Activated CD4-positive, alpha-beta T cell treated with anti-CD3 and anti-CD28 coated beads for 24 hours (primary cell): ENCODE data around the gene CENPF.
"Not testable (repeated sequence)": the region's sequence is repeated elsewhere in the genome, so short reads cannot be mapped to it uniquely, and the experiment has no call there.

ENCODE experiments used
- DNase-seq, 2 donors: peaks; one replicate each; pipeline ENCODE4 v3.0.0-alpha.2; 2020; ENCODE audit warnings: low read depth in 2 of 2

Gene CENPF

GRCh38 chr1:214658785-214659184 lies 55.8 kb downstream of the CENPF start:
- DNase-seq: no peak

DNA sequence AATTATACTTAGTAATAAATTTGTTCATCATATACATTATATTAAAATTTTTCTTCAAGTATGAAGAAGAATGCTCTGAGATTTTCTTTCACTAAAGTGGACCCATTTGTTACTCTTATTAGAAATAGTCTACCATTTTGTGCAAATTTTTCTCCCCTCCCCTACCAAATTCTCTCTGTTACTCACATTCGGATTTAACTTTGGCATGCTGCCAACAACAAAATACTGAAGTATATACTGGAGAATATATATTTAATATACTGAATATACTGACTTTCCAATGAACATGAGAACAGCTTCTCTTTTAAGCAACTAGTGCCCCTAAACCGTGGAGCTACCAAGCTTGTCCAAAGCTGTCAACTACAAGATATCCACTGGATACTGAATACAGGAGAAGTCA lies 57.2 kb downstream of the CENPF start:
- no peak for DNase-seq

DNA sequence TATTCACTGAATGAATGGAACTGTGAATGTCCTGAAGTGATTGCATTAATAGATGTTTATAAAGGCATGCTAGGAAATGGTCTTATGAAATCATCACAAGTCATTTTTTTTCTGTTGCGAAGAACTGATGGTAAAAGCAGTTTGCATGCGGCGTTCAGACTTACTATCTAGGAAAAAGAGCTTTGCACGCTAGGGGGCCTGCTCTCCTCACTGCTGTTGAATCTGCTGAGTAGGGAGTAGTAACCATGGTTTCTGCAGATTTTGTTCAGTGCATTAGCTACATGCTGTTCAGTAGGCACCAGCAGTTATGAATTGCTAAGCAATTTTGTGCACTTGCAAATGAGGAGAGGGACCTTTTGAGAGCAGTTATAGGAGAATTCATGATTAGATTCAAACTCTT lies 57.9 kb downstream of the CENPF start:
- no peak for DNase-seq

GRCh38 chr1:214662223-214662785 lies 59.3 kb downstream of the CENPF start:
- no peak for DNase-seq

DNA sequence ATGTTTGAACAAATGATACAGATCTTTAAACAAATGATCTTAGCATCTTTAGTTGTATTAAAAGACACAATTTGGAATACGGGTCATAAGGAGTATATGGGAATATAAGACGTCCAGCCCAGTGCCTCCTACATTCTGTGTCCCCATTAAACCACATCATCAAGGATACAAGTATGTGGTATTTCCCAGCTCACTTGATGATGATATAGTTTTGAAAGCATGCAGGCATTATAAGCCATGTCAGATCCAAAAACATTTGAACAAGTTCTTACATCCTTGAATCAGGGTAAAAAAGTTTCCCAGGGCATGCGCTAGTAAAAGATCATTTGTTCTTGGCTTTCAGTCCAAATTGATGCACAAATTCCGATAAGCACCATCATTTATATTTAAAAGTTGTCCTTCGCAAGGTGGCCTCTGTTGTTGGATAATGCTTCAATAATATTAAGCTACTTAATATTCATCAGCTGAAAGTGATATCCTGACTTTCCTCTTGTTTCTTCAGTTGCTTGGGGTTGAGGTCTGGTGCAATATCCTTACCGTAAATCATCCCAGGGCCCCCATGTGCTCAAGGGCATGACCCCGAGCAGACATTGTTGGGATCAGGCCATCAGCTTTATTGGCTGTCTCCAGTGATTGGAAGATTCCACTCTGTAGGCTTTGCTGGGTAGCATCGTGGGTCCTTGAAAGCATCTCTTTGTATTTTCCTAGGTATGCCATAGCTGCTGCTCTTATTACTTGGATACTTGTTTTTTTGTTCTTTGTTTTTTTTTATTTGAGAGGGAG lies 61.8 kb downstream of the CENPF start:
- DNase-seq: no peak

DNA sequence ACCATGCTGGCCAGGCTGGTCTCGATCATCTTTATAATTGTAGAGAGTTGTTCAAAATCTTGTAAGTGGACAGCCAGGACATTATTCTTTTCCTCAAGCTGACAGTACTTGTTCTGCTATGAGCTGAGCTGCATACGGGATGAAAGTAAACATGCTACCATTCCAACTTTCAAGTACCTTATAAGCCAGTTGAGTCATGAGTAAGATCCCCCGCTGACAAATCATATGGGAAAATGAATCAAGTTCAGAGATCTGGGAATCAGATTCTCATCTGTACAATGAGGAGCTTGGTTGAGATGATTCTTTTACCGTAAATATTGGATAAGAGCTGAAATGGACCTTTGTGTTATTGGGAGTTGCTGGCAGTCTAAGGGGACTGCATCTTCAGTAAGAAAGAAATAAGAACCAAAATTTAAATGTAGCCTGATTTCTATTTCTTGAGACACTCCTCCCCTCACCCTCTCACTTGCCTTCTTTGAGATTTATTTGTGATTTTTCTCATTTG lies 62.7 kb downstream of the CENPF start:
- DNase-seq: no peak

DNA sequence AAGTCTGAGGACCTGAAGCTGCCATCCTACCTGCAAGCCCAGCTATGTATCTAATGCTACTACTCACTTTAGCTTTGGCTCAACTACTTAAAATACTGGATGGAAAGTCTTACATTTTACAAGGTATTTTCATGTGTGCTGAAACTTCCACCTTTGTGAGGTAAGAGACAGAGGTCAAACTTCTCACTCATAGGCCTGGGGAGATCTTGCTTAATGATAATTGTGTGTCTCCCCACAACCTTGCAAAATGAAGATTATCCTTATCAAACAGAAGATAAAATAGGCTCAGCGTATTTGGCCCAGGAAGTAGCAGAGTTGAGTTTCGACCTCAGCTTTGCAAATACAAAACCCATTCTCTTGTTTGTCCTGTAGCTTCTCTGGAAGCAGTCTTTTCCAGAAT lies 63.7 kb downstream of the CENPF start:
- DNase-seq: no peak

GRCh38 chr1:214670098-214670497 lies 67.1 kb downstream of the CENPF start:
- DNase-seq: no peak

- not testable (repeated sequence) for DNase-seq
These were observed 70.0 kb downstream of the CENPF start for GRCh38 chr1:214673029-214673428.

- no peak for DNase-seq
These were observed 70.6 kb downstream of the CENPF start for GRCh38 chr1:214673576-214673975.

DNA sequence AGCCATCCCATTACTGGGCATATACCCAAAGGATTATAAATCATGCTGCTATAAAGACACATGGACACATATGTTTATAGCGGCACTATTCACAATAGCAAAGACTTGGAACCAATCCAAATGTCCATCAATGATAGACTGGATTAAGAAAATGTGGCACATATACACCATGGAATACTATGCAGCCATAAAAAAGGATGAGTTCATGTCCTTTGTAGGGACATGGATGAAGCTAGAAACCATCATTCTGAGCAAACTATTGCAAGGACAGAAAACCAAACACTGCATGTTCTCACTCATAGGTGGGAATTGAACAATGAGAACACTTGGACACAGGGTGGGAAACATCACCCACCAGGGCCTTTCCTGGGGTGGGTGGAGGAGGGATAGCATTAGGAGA lies 72.5 kb downstream of the CENPF start:
- DNase-seq: not testable (repeated sequence)

GRCh38 chr1:214676747-214677146 lies 73.8 kb downstream of the CENPF start:
- DNase-seq: no peak

DNA sequence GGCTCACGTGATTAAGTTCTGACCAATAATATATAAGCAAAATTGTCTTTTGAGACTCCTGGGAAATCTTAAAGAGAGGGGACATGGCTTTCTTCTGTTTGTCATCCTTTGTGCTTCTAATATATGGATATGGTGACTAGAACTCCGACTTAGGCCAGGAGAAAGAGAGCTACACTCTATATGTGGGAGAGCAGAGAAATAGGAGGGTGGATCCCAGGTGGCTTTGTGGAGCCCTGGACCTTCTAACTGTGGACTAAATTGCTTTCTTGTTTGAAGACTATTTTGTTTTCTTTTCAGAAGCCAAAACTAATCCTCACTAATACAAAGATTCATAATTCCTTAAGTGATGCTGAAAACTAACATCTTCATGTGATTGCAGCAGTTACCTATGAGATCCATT lies 75.0 kb downstream of the CENPF start:
- DNase-seq: no peak

DNA sequence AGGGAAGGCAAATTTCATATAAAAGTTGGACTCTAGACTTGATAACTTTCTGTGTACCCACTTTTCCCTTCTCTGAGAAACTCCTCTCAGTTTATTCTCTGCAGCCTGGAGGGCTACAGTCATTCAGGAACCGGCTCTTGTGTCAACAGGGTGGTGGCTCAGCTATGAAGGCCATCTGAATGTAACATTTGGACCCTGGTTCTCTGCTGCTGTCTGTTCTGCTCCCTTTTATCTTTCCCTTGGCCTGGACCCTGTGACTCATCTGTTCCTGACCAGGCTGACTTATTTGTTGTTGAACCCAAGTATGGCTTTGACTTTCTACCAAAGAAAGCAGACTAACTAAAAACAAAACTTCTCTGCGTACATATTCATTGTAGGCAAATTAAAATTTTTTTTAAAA lies 75.4 kb downstream of the CENPF start:
- DNase-seq: no peak

- no peak for DNase-seq
These were observed 80.6 kb downstream of the CENPF start for GRCh38 chr1:214683621-214684020.

- DNase-seq: no peak
These were observed 82.9 kb downstream of the CENPF start for GRCh38 chr1:214685906-214686305.

DNA sequence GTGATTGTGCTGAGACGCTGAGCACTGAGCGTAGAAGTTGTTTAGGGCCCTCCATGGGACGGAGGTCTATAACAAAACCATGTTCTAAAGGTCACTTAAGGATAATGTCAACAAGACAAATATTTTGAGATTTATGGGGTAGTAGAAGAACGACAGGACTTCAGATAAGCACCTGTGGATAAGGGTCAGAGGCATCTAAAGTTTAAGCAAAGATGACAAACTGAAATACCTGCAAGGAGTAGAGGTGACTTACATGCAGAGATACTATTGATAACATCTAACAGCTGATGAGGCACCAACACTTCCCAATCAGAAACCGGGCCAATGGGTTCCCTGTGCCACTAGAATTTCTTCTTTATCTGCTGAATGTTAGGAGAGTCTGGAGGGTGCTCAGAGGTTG lies 83.5 kb downstream of the CENPF start:
- DNase-seq: no peak

DNA sequence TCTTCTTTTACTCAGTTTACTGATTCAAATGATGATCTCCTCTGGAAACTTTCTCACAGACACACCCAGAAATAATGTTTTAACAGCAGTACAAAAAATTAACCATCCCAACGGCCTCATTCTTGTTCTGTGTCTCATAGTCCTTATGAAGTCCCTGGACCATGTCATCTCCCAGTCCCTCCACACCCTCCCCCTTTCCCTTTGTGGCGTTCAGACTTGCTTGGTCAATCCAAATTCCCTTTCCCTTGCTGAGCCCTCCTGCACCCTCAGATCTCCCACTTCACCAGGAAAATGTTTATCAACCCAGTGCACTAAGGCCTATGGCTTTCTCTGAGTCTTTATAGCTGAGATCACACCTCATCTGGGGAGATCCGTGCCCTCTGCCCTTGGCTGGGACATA lies 85.9 kb downstream of the CENPF start:
- no peak for DNase-seq

DNA sequence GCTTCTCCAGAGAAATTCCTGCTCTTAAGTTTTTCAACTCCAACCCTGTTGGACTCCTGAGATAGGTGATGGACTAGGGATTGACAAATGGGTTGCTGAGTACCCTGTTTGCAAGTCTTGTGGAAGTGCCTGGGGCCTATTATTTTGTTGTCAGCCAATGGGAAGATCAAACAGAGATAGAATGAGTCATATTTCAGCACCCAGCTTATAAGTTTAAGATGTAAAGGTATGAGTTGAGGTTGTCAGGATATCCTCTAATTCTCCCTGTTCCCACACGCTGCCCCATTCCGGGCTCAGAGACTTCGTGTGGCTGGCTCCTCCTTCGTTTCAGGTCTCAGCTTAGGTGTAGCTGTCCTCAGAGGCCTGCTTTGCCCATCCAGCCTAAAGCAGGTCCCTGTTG lies 91.8 kb downstream of the CENPF start:
- DNase-seq: no peak

DNA sequence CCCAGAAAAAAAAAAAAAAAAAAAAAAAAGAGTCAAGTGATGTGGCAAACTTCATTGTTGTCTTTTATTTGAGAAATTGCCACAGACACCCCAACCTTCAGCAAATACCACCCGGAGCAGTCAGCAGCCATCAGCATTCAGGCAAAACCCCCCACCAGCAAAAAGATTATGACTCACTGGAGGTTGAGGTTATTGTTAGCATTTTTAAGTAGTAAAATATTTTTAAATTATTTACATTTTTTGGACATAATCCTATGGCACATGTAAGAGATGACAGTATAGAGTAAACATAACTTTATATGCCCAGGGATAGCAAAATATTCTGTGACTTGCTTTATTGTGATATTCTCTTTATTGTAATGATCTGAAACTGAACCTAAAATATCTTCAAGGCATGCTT lies 95.6 kb downstream of the CENPF start:
- DNase-seq: no peak

DNA sequence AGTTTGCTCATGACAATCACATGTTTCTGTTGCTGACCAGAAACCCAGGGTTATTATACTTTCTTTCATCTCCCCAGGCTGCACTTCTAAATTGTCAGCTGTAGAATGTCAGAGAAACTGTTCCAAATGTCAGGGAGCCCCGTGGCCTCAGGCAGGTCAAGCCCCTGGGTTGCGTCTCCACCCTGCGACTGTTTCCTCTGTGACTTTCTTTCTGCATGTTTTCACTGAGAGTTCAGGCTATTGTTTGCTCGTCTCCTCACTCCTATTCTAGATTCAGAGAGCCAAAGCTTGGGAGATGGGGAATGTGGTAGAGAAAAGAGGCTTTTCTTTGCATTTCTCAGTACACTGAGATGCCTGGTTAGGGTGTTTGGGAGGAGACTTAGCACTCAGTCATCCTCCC lies 97.4 kb downstream of the CENPF start:
- no peak for DNase-seq

DNA sequence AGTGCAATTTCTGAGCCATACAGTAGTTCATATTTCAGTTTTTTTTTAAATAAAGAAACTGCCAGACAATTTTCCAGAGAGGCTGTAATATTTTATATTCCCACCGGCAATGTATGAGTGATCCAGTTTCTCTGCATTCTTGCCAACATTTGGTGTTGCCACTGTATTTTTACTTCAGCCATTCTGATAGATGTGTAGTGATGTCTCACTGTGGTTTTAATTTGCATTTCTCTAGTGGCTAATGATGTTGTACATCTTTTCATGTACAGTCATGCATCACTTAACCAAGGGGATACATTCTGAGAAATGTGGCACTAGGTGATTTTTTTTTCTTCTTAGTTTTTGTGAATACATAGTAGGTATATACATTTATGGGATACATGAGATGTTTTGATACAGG lies 99.6 kb downstream of the CENPF start:
- no peak for DNase-seq

DNA sequence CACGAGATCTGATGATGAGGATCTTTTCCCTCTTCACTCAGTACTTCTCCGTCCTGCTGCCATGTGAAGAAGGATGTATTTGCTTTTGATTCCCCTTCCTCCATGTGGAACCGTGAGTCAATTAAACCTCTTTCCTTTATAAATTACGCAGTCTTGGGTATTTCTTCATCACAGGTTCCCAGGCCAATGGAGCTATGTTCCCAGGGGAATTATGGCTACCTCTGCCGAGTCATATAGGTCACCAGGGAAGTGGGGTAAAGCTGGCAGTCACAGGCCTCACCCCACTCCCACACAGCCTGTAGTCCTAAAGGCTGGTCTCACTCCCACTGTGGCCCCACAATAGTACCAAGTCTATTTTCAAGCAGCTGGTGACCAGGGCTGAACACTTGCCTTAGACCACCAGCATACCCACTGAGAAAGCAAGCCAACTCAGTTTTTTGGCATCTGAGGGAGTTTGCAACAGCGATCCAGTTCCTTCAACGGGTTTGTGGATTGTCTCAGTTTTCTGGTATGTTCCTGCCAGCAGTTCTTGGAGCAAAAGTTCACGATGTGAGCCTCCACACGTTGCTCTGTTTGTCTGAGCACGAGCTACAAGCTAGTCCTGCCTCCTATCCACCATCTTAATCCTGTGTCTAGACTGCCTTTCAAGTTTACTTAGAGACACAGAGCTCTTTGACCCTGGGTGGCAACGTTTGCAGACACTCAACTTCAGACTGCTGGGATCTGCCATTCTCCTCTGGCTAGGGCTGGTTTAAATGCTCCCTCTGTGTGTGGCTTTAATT lies 104.5 kb downstream of the CENPF start:
- DNase-seq: no peak
